PFSK-1 (cell line): ENCODE results near the gene HDAC4.

Experiments
- FOXP2 ChIP-seq: optimal IDR thresholded peaks from 2 replicates; pipeline ENCODE3; 2011; ENCODE audit warnings: borderline replicate concordance, control low read depth, inconsistent platforms; ENCODE audit not compliant: insufficient read depth; ENCODE audit errors: extremely low read length, extremely low read depth
- POLR2AphosphoS5 ChIP-seq: IDR thresholded peaks from 2 replicates; pipeline ENCODE4 v1.6.1; 2012; ENCODE audit warnings: low read depth, mild to moderate bottlenecking, control low read depth, low read length, moderate library complexity
- SIN3A ChIP-seq: IDR thresholded peaks from 2 replicates; pipeline ENCODE4 v1.6.1; 2012; ENCODE audit warnings: mild to moderate bottlenecking, low read length, moderate library complexity, borderline replicate concordance; ENCODE audit not compliant: insufficient read depth
- TAF1 ChIP-seq: IDR thresholded peaks from 2 replicates; pipeline ENCODE4 v1.6.1; 2012; ENCODE audit warnings: low read length, control low read depth, borderline replicate concordance; ENCODE audit not compliant: insufficient read depth
- TF ChIP-seq, protein P1 (sequence below), 2 experiments: IDR thresholded peaks; 2 replicates each; pipeline versions ENCODE4 v1.6.1 to v1.8.0; 2011 to 2012; ENCODE audit warnings: low read depth in 2 of 2, low read length in 2 of 2, control low read depth in 1 of 2, inconsistent platforms in 1 of 2, mild to moderate bottlenecking in 1 of 2, moderate library complexity in 1 of 2; ENCODE audit not compliant: insufficient read depth in 1 of 2

GRCh38 chr2:239213643-239214101 is 187.1 kb downstream of the HDAC4 start:
- TF ChIP-seq POLR2AphosphoS5 (no peak), TAF1 (no peak), FOXP2 (no peak), SIN3A (no peak)
- TF ChIP-seq, protein P1, sequence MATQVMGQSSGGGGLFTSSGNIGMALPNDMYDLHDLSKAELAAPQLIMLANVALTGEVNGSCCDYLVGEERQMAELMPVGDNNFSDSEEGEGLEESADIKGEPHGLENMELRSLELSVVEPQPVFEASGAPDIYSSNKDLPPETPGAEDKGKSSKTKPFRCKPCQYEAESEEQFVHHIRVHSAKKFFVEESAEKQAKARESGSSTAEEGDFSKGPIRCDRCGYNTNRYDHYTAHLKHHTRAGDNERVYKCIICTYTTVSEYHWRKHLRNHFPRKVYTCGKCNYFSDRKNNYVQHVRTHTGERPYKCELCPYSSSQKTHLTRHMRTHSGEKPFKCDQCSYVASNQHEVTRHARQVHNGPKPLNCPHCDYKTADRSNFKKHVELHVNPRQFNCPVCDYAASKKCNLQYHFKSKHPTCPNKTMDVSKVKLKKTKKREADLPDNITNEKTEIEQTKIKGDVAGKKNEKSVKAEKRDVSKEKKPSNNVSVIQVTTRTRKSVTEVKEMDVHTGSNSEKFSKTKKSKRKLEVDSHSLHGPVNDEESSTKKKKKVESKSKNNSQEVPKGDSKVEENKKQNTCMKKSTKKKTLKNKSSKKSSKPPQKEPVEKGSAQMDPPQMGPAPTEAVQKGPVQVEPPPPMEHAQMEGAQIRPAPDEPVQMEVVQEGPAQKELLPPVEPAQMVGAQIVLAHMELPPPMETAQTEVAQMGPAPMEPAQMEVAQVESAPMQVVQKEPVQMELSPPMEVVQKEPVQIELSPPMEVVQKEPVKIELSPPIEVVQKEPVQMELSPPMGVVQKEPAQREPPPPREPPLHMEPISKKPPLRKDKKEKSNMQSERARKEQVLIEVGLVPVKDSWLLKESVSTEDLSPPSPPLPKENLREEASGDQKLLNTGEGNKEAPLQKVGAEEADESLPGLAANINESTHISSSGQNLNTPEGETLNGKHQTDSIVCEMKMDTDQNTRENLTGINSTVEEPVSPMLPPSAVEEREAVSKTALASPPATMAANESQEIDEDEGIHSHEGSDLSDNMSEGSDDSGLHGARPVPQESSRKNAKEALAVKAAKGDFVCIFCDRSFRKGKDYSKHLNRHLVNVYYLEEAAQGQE (IDR thresholded peaks at IDR 0.05; ENCODE audit: insufficient read depth in 1 of 2, low read depth in 2 of 2, low read length in 2 of 2), result no peak
